Measurements from ENCODE around the gene RYR1.

DNA sequence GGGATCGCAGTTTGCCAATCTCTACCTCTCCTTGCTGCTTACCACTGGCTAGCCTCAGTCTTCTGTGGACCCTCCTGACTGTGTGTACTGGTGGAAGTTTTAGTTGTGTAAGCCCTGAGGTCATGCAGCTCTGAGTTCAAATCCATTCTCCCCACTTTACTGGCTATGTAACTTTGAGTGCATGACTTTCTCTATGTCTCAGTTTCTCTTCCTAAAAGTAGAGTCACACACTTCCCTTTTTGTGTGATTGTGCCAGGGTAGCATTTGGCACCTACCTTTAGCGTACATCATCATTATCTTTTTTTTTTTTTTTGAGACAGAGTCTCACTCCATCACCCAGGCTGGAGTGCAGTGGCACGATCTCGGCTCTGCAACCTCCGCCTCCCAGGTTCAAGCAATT lies 113.9 kb downstream of the RYR1 start:
- no peak for TF ChIP-seq POLR2AphosphoS5 (IDR thresholded peaks at IDR 0.05; ENCODE audit: low read depth, low read length)
- no peak for TF ChIP-seq POLR2A (IDR thresholded peaks at IDR 0.05; ENCODE audit: low read depth, low read length)

All from GM12892 (cell line).